WTC11 (cell line): ENCODE results near the gene LRRC14B. TPM values are rescaled to one million over a fixed set of nuclear protein-coding genes. Genes with fewer than 3 reads are reported as not detected.

ENCODE experiments used
- ATAC-seq: fragments of 200-7000 bp; cut with Tn5 transposase; 2 replicates; pipeline ENCODE4 v1.10.0; 2021; ENCODE audit warnings: mild to moderate bottlenecking, moderate library complexity
- CTCF ChIA-PET: fragments of 300-600 bp; sonication (Branson Sonifier 250); formaldehyde crosslinking; loops from one replicate; lab custom pipeline; 2021; ENCODE audit warnings: antibody characterized with exemption; lab: Charles Lee
- POLR2A ChIA-PET: fragments of 350-600 bp; sonication (Branson Sonifier 250); formaldehyde crosslinking; loops from one replicate; lab custom pipeline; 2021; ENCODE audit warnings: antibody characterized with exemption; lab: Charles Lee
- DNase-seq: peaks from one replicate; pipeline ENCODE4 v3.0.0; 2021; ENCODE audit warnings: low spot score
- H3K27ac Mint-ChIP-seq: 2 replicates; pipeline ENCODE4 v1.8.0; 2021; ENCODE audit warnings: mixed read lengths
- H3K27me3 Mint-ChIP-seq: 2 replicates; pipeline ENCODE4 v1.8.0; 2021; ENCODE audit warnings: low read depth, mild to moderate bottlenecking, moderate library complexity, mixed read lengths
- H3K36me3 Mint-ChIP-seq: 2 replicates; pipeline ENCODE4 v1.8.0; 2021; ENCODE audit warnings: mixed read lengths
- H3K4me1 Mint-ChIP-seq: 2 replicates; pipeline ENCODE4 v1.8.0; 2022; ENCODE audit warnings: mixed read lengths
- H3K4me3 Mint-ChIP-seq: 2 replicates; pipeline ENCODE4 v1.8.0; 2021; ENCODE audit warnings: mild to moderate bottlenecking, moderate library complexity, mixed read lengths
- H3K9me3 Mint-ChIP-seq: 2 replicates; pipeline ENCODE4 v1.8.0; 2021; ENCODE audit warnings: mixed read lengths
- AFF4 ChIP-seq: sonication (generic); formaldehyde crosslinking; IDR thresholded peaks from 2 replicates; pipeline ENCODE4 v1.8.1; 2023; ENCODE audit warnings: mild to moderate bottlenecking, missing genetic modification reagents, borderline replicate concordance
- ERG ChIP-seq: fragments of 250-450 bp; sonication (Bioruptor Pico); IDR thresholded peaks from 2 replicates; pipeline ENCODE4 v1.8.0; 2021; ENCODE audit warnings: mild to moderate bottlenecking
- GRHL2 ChIP-seq: fragments of 250-450 bp; sonication (Bioruptor Pico); IDR thresholded peaks from 2 replicates; pipeline ENCODE4 v1.8.0; 2022; ENCODE audit warnings: mild to moderate bottlenecking, moderate library complexity; ENCODE audit not compliant: insufficient replicate concordance, severe bottlenecking
- KAT7 ChIP-seq: sonication (generic); formaldehyde crosslinking; IDR thresholded peaks from 2 replicates; pipeline ENCODE4 v1.8.1; 2023; ENCODE audit warnings: missing genetic modification reagents, mild to moderate bottlenecking, borderline replicate concordance
- SMAD4 ChIP-seq: sonication (generic); formaldehyde crosslinking; IDR thresholded peaks from 2 replicates; pipeline ENCODE4 v1.8.0; 2022; ENCODE audit warnings: mild to moderate bottlenecking, missing genetic modification reagents
- TCF7 ChIP-seq: sonication (generic); formaldehyde crosslinking; IDR thresholded peaks from 2 replicates; pipeline ENCODE4 v1.8.0; 2022; ENCODE audit warnings: mild to moderate bottlenecking, low read depth, missing genetic modification reagents, moderate library complexity
- ZMAT4 ChIP-seq: fragments of 250-450 bp; sonication (Bioruptor Pico); IDR thresholded peaks from 2 replicates; pipeline ENCODE4 v1.9.0; 2021; ENCODE audit warnings: mild to moderate bottlenecking
- ZNF121 ChIP-seq: sonication (generic); formaldehyde crosslinking; IDR thresholded peaks from 2 replicates; pipeline ENCODE4 v1.8.0; 2023; ENCODE audit warnings: missing genetic modification reagents
- ZNF232 ChIP-seq: sonication (generic); formaldehyde crosslinking; IDR thresholded peaks from 2 replicates; pipeline ENCODE4 v1.8.0; 2022; ENCODE audit warnings: mild to moderate bottlenecking, missing genetic modification reagents
- ZNF512 ChIP-seq: sonication (generic); formaldehyde crosslinking; IDR thresholded peaks from 2 replicates; pipeline ENCODE4 v1.8.1; 2022; ENCODE audit warnings: missing genetic modification reagents, borderline replicate concordance
- total RNA-seq: library from RNA; stranded (reverse); gene quantifications from 3 replicates; pipeline ENCODE4 v1.2.3, GENCODE V29; 2021
- TF ChIP-seq, protein P1 (sequence below): sonication (generic); formaldehyde crosslinking; IDR thresholded peaks from 2 replicates; pipeline ENCODE4 v1.8.0; 2022; ENCODE audit warnings: mild to moderate bottlenecking, missing genetic modification reagents
- TF ChIP-seq, protein P2 (sequence below): fragments of 250-450 bp; sonication (Bioruptor Pico); IDR thresholded peaks from 2 replicates; pipeline ENCODE4 v1.9.0; 2021; ENCODE audit warnings: mild to moderate bottlenecking, borderline replicate concordance
- TF ChIP-seq, protein P3 (sequence below): sonication (generic); formaldehyde crosslinking; IDR thresholded peaks from 2 replicates; pipeline ENCODE4 v1.8.1; 2023; ENCODE audit warnings: mild to moderate bottlenecking, missing genetic modification reagents, moderate library complexity

LRRC14B gene
- total RNA-seq, 1 experiment from 2014 or later = not detected

DNA sequence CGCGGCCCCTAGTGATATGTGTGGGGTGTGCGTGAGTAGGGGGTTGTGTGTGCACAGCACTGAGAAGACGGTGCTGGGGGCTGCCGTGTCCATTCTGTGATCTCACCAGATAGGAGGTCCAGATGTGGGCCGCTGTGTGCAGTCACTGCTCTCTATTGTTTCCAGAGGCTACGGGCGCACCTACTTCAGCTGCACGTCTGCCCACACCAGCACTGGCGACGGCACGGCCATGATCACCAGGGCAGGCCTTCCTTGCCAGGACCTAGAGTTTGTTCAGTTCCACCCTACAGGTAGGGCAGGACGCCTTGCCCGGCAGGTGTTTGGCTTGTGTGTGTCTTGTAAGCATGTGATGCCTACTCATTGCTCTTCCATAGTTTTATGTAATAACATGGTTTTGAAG lies 39.4 kb downstream of the LRRC14B start:
- H3K36me3 Mint-ChIP-seq = peaks cover 75% of the 10 kb centered on the region
- ATAC-seq (no peak), DNase-seq (no peak)
- no peak overlapping the region for H3K27ac Mint-ChIP-seq
- peaks cover 10% of the 10 kb centered on the region for H3K4me1 Mint-ChIP-seq
- ChIA-PET CTCF (no interaction called here), POLR2A (interaction anchor here (0.6 kb wide), 1 partner anchor 40 kb away, joined by 5 read pairs; no protein-coding TSS in a partner anchor)
- H3K4me3 Mint-ChIP-seq = no peak overlapping the region
- no peaks in the 10 kb centered on the region for H3K9me3 Mint-ChIP-seq
- TF ChIP-seq SMAD4 (no peak), ZNF512 (no peak), KAT7 (CRISPR knock-in tag) (no peak), TCF7 (no peak), GRHL2 (no peak), ZNF121 (CRISPR knock-in tag) (no peak), ZMAT4 (CRISPR knock-in tag) (no peak), AFF4 (no peak), ERG (no peak)
- TF ChIP-seq, protein P1, sequence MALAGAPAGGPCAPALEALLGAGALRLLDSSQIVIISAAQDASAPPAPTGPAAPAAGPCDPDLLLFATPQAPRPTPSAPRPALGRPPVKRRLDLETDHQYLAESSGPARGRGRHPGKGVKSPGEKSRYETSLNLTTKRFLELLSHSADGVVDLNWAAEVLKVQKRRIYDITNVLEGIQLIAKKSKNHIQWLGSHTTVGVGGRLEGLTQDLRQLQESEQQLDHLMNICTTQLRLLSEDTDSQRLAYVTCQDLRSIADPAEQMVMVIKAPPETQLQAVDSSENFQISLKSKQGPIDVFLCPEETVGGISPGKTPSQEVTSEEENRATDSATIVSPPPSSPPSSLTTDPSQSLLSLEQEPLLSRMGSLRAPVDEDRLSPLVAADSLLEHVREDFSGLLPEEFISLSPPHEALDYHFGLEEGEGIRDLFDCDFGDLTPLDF (CRISPR knock-in tag) = no peak
- TF ChIP-seq, protein P2, sequence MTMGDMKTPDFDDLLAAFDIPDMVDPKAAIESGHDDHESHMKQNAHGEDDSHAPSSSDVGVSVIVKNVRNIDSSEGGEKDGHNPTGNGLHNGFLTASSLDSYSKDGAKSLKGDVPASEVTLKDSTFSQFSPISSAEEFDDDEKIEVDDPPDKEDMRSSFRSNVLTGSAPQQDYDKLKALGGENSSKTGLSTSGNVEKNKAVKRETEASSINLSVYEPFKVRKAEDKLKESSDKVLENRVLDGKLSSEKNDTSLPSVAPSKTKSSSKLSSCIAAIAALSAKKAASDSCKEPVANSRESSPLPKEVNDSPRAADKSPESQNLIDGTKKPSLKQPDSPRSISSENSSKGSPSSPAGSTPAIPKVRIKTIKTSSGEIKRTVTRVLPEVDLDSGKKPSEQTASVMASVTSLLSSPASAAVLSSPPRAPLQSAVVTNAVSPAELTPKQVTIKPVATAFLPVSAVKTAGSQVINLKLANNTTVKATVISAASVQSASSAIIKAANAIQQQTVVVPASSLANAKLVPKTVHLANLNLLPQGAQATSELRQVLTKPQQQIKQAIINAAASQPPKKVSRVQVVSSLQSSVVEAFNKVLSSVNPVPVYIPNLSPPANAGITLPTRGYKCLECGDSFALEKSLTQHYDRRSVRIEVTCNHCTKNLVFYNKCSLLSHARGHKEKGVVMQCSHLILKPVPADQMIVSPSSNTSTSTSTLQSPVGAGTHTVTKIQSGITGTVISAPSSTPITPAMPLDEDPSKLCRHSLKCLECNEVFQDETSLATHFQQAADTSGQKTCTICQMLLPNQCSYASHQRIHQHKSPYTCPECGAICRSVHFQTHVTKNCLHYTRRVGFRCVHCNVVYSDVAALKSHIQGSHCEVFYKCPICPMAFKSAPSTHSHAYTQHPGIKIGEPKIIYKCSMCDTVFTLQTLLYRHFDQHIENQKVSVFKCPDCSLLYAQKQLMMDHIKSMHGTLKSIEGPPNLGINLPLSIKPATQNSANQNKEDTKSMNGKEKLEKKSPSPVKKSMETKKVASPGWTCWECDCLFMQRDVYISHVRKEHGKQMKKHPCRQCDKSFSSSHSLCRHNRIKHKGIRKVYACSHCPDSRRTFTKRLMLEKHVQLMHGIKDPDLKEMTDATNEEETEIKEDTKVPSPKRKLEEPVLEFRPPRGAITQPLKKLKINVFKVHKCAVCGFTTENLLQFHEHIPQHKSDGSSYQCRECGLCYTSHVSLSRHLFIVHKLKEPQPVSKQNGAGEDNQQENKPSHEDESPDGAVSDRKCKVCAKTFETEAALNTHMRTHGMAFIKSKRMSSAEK (CRISPR knock-in tag) = no peak
- no peaks in the 10 kb centered on the region for H3K27me3 Mint-ChIP-seq

DNA sequence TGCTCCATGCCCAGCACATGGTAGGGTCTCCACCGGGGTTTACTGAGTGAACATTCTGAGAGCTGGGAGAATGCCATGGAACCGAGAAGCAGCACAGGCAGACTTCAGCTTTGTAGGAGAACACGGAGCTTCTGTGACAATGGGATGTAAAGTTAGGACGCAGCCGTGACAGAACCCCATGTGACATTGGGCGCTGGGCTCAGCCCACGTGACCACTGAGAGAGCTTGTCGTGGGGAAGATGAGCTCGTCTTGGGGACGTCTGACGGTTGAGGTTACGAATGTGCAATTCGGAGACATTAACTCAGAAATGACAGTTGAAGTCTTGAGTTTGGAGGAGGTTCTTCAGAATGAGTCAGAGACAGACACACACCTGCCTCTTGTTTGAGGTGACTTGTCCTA lies 40.4 kb downstream of the LRRC14B start:
- ChIA-PET POLR2A (no interaction called here), CTCF (no interaction called here)
- Mint-ChIP-seq H3K36me3 (peaks cover 77% of the 10 kb centered on the region), H3K9me3 (no peaks in the 10 kb centered on the region), H3K4me1 (peaks cover 10% of the 10 kb centered on the region), H3K27me3 (no peaks in the 10 kb centered on the region), H3K4me3 (no peak overlapping the region), H3K27ac (no peak overlapping the region)
- no peak for ATAC-seq
- no peak for DNase-seq
- TF ChIP-seq, protein P2 (CRISPR knock-in tag) = no peak
- TF ChIP-seq, protein P3, sequence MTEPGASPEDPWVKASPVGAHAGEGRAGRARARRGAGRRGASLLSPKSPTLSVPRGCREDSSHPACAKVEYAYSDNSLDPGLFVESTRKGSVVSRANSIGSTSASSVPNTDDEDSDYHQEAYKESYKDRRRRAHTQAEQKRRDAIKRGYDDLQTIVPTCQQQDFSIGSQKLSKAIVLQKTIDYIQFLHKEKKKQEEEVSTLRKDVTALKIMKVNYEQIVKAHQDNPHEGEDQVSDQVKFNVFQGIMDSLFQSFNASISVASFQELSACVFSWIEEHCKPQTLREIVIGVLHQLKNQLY (CRISPR knock-in tag) = no peak
- no peak for TF ChIP-seq KAT7 (CRISPR knock-in tag)
- TF ChIP-seq ZNF232 (CRISPR knock-in tag) = no peak
